Ureter (tissue), 1 donor: ENCODE results near the gene POTEB. TPM values are rescaled to one million over a fixed set of nuclear protein-coding genes. Genes with fewer than 3 reads are reported as not detected.
"Not testable (repeated sequence)": the region's sequence is repeated elsewhere in the genome, so short reads cannot be mapped to it uniquely, and the experiment has no call there.

Experiments used
- DNase-seq: peaks from one replicate; pipeline ENCODE4 v3.0.0-alpha.2; 2020; ENCODE audit warnings: low spot score
- total RNA-seq: library from RNA; stranded (reverse); gene quantifications from one replicate; pipeline ENCODE4 v1.2.4, GENCODE V29; 2023
- donor health status: DM: yes; HTN: yes; CAD: no.

POTEB gene
- not detected for total RNA-seq

GRCh38 chr15:21877635-21878034 lies at the start of gene POTEB:
Gene POTEB (minus strand): TSS chr15:21877735. CDS start chr15:21877246, 489 bp downstream.
- DNase-seq, result not testable (repeated sequence)

DNA sequence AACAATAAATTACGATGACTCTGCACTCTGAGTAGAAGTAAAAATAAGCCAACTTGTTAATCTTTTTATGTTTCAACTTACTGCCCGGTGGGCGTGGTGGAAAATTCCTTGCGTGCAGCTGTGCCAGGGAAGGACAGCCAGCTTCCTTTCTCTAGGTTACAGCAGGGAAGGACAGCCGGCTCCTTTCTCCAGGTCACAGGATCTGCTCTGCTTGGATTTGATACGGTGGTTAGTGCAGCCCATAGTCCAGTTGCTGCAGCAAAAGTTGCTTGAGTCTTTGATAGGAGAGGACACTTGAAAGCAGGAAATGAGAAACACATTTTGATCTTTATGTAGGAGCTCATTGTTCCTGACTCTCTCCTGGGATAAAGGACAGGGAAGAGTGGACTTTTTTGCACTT lies 13.4 kb upstream of the POTEB start:
- DNase-seq, result not testable (repeated sequence)

- DNase-seq, result not testable (repeated sequence)
These were observed 12.0 kb upstream of the POTEB start for GRCh38 chr15:21889542-21889941.

- not testable (repeated sequence) for DNase-seq
These were observed 38.7 kb downstream of the POTEB start for GRCh38 chr15:21838831-21839230.

Other genes starting within 250 kb of the POTEB start
- gene OR4M2, start 202.8 kb upstream of the POTEB start, total RNA-seq, result not detected